Rectal smooth muscle tissue (tissue), 1 donor: ENCODE data around the gene CST4.
"Not testable (repeated sequence)": the region's sequence is repeated elsewhere in the genome, so short reads cannot be mapped to it uniquely, and the experiment has no call there.

Experiments
- H3K27ac ChIP-seq: one replicate; pipeline ENCODE4 v1.7.0; 2013; ENCODE audit warnings: low read depth, low read length, inconsistent platforms
- H3K27me3 ChIP-seq: one replicate; pipeline ENCODE4 v1.7.0; 2013; ENCODE audit warnings: low read length; ENCODE audit not compliant: control insufficient read depth, insufficient read depth
- H3K36me3 ChIP-seq: one replicate; pipeline ENCODE4 v1.7.0; 2013; ENCODE audit warnings: low read length; ENCODE audit not compliant: control insufficient read depth, insufficient read depth
- H3K4me1 ChIP-seq: one replicate; pipeline ENCODE4 v1.7.0; 2013; ENCODE audit warnings: low read length; ENCODE audit not compliant: control insufficient read depth, insufficient read depth
- H3K4me3 ChIP-seq: one replicate; pipeline ENCODE4 v1.7.0; 2013; ENCODE audit warnings: low read length
- H3K9ac ChIP-seq: one replicate; pipeline ENCODE4 v1.7.0; 2013; ENCODE audit warnings: low read length

The CST4 gene

GRCh38 chr20:23666698-23667097 is 22.1 kb downstream of the CST4 start:
- Histone ChIP-seq H3K27me3 (no peaks in the 10 kb centered on the region), H3K36me3 (no peaks in the 10 kb centered on the region), H3K4me3 (no peak overlapping the region), H3K27ac (no peak overlapping the region), H3K4me1 (no peaks in the 10 kb centered on the region), H3K9ac (no peak overlapping the region)

GRCh38 chr20:23666189-23666588 is 22.6 kb downstream of the CST4 start:
- Histone ChIP-seq H3K4me3 (no peak overlapping the region), H3K9ac (no peak overlapping the region), H3K27me3 (no peaks in the 10 kb centered on the region), H3K36me3 (no peaks in the 10 kb centered on the region), H3K4me1 (no peaks in the 10 kb centered on the region), H3K27ac (no peak overlapping the region)

- H3K9ac ChIP-seq = no peak overlapping the region
- no peaks in the 10 kb centered on the region for H3K27me3 ChIP-seq
- no peaks in the 10 kb centered on the region for H3K4me1 ChIP-seq
- no peaks in the 10 kb centered on the region for H3K36me3 ChIP-seq
- no peak overlapping the region for H3K4me3 ChIP-seq
- no peak overlapping the region for H3K27ac ChIP-seq
These were observed 23.9 kb downstream of the CST4 start for GRCh38 chr20:23664954-23665353.

- not testable (repeated sequence) for H3K4me1 ChIP-seq, H3K27me3 ChIP-seq
These were observed 24.8 kb downstream of the CST4 start for GRCh38 chr20:23664046-23664445.

GRCh38 chr20:23663180-23663579 is 25.7 kb downstream of the CST4 start:
- no peak overlapping the region for H3K4me3 ChIP-seq
- H3K4me1 ChIP-seq = no peaks in the 10 kb centered on the region
- no peaks in the 10 kb centered on the region for H3K36me3 ChIP-seq
- H3K27ac ChIP-seq = no peak overlapping the region
- no peaks in the 10 kb centered on the region for H3K27me3 ChIP-seq
- no peak overlapping the region for H3K9ac ChIP-seq

More at GRCh38 chr20:23664046-23664445, 24.8 kb downstream of the CST4 start:
- not testable (repeated sequence) for H3K9ac ChIP-seq, H3K27ac ChIP-seq, H3K36me3 ChIP-seq, H3K4me3 ChIP-seq

GRCh38 chr20:23662276-23662870 is 26.5 kb downstream of the CST4 start:
- H3K4me1 ChIP-seq = no peaks in the 10 kb centered on the region
- no peak overlapping the region for H3K9ac ChIP-seq
- no peak overlapping the region for H3K4me3 ChIP-seq
- H3K27me3 ChIP-seq = no peaks in the 10 kb centered on the region
- no peak overlapping the region for H3K27ac ChIP-seq
- H3K36me3 ChIP-seq = no peaks in the 10 kb centered on the region

GRCh38 chr20:23661002-23661429 is 27.8 kb downstream of the CST4 start:
- Histone ChIP-seq H3K36me3 (no peaks in the 10 kb centered on the region), H3K4me3 (no peak overlapping the region), H3K9ac (no peak overlapping the region), H3K27ac (no peak overlapping the region), H3K4me1 (no peaks in the 10 kb centered on the region), H3K27me3 (no peaks in the 10 kb centered on the region)

GRCh38 chr20:23659989-23660837 is 28.6 kb downstream of the CST4 start:
- no peaks in the 10 kb centered on the region for H3K36me3 ChIP-seq
- no peak overlapping the region for H3K27ac ChIP-seq
- no peaks in the 10 kb centered on the region for H3K4me1 ChIP-seq
- H3K4me3 ChIP-seq = no peak overlapping the region
- H3K9ac ChIP-seq = no peak overlapping the region
- no peaks in the 10 kb centered on the region for H3K27me3 ChIP-seq

GRCh38 chr20:23659610-23659988 is 29.2 kb downstream of the CST4 start:
- H3K9ac ChIP-seq, H3K4me3 ChIP-seq, H3K36me3 ChIP-seq, H3K27me3 ChIP-seq, H3K27ac ChIP-seq, H3K4me1 ChIP-seq: not testable (repeated sequence)

GRCh38 chr20:23658989-23659609 is 29.7 kb downstream of the CST4 start:
- H3K27ac ChIP-seq = no peak overlapping the region
- no peak overlapping the region for H3K4me3 ChIP-seq
- H3K36me3 ChIP-seq = no peaks in the 10 kb centered on the region
- no peaks in the 10 kb centered on the region for H3K4me1 ChIP-seq
- no peaks in the 10 kb centered on the region for H3K27me3 ChIP-seq
- no peak overlapping the region for H3K9ac ChIP-seq

GRCh38 chr20:23658336-23658735 is 30.5 kb downstream of the CST4 start:
- Histone ChIP-seq H3K27ac (no peak overlapping the region), H3K27me3 (no peaks in the 10 kb centered on the region), H3K9ac (no peak overlapping the region), H3K4me1 (no peaks in the 10 kb centered on the region), H3K4me3 (no peak overlapping the region), H3K36me3 (no peaks in the 10 kb centered on the region)

- H3K4me3 ChIP-seq = no peak overlapping the region
- no peaks in the 10 kb centered on the region for H3K27me3 ChIP-seq
- no peaks in the 10 kb centered on the region for H3K4me1 ChIP-seq
- H3K36me3 ChIP-seq = no peaks in the 10 kb centered on the region
- H3K9ac ChIP-seq = no peak overlapping the region
- no peak overlapping the region for H3K27ac ChIP-seq
These were observed 31.6 kb downstream of the CST4 start for GRCh38 chr20:23657202-23657601.
